GM12865 (cell line): ENCODE data around the gene HTRA2.
A peak's percentile ranks its signal among the peaks of the same experiment; 100 is the strongest.

Experiments
- DNase-seq: peaks from one replicate; pipeline ENCODE4 v3.0.0; 2010; ENCODE audit warnings: low read depth
- H3K4me3 ChIP-seq: 2 replicates; pipeline ENCODE4 v1.5.1; 2011; ENCODE audit warnings: mild to moderate bottlenecking, low read depth, low read length, control low read depth
- TF ChIP-seq, protein P1 (sequence below): IDR thresholded peaks from 2 replicates; pipeline ENCODE4 v1.5.1; 2011; ENCODE audit warnings: low read length, control low read depth, low read depth, inconsistent platforms; ENCODE audit not compliant: insufficient read depth; ENCODE audit errors: missing control alignments

HTRA2 gene

GRCh38 chr2:74513605-74514367 is 15.9 kb upstream of the HTRA2 start:
- TF ChIP-seq, protein P1, sequence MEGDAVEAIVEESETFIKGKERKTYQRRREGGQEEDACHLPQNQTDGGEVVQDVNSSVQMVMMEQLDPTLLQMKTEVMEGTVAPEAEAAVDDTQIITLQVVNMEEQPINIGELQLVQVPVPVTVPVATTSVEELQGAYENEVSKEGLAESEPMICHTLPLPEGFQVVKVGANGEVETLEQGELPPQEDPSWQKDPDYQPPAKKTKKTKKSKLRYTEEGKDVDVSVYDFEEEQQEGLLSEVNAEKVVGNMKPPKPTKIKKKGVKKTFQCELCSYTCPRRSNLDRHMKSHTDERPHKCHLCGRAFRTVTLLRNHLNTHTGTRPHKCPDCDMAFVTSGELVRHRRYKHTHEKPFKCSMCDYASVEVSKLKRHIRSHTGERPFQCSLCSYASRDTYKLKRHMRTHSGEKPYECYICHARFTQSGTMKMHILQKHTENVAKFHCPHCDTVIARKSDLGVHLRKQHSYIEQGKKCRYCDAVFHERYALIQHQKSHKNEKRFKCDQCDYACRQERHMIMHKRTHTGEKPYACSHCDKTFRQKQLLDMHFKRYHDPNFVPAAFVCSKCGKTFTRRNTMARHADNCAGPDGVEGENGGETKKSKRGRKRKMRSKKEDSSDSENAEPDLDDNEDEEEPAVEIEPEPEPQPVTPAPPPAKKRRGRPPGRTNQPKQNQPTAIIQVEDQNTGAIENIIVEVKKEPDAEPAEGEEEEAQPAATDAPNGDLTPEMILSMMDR = no peak
- H3K4me3 ChIP-seq = no peak overlapping the region
- no peak for DNase-seq

- peak within 1 kb of the TSS; percentile 34 for H3K4me3 ChIP-seq
- no peak for DNase-seq
- TF ChIP-seq, protein P1 = no peak
These were observed 15.1 kb upstream of the HTRA2 start, which contains the start of gene TLX2 for GRCh38 chr2:74514368-74515270. Gene TLX2, plus strand, starts transcription at chr2:74514450. Its CDS starts 357 bp downstream, at chr2:74514807.

GRCh38 chr2:74515271-74515980 is 14.3 kb upstream of the HTRA2 start:
- peak overlapping the region; percentile 34 for H3K4me3 ChIP-seq
- DNase-seq = no peak
- TF ChIP-seq, protein P1 = no peak

DNA sequence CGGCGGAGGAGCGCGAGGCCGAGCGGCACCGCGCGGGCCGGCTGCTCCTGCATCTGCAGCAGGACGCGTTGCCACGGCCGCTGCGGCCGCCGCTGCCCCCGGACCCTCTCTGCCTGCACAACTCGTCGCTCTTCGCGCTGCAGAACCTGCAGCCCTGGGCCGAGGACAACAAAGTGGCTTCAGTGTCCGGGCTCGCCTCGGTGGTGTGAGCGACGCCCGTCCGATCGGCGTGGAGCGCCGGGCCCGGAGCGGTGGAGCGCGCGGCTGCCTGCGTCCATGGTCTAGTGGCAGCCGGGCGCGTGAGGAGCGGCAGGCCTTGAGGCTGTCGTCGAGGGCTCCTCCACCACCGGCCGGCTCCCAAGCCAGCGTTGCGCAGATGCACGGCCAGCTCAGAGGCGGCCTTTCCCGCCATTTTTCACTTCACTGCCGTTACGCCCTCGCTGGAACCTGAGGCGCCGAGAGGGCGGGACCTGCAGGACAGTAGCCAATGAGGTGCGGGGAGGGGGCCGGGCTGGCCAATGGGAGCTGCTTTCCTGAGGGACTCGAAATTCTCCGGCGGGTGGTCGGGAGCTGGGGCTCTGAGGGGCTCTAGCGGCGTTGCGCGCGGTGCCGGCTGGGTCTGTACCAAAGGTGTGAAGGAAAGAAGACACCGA is 13.6 kb upstream of the HTRA2 start:
- H3K4me3 ChIP-seq = peak overlapping the region; percentile 34
- DNase-seq = peak; percentile 82
- TF ChIP-seq, protein P1 = no peak

DNA sequence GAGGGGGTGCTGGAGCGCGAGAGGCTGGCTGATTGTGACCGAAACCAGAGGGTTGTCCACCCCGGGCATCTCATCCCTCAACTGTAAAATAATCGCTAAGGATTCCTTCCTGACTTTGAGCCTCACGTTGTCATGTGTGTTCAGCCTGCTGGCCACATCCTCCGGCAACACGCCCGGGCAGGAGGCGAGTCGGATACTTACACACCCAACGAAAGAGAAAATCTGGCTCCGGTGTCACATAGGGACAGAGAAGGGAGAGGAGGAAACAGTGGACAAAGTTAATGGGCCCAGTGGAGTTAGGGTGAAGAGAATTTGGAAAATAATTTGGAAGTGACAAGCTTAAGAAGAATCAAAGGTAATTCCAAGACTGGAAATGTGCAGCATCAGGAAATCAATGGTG is 13.1 kb upstream of the HTRA2 start:
- H3K4me3 ChIP-seq = peak overlapping the region; percentile 34
- DNase-seq = no peak
- TF ChIP-seq, protein P1 = no peak

DNA sequence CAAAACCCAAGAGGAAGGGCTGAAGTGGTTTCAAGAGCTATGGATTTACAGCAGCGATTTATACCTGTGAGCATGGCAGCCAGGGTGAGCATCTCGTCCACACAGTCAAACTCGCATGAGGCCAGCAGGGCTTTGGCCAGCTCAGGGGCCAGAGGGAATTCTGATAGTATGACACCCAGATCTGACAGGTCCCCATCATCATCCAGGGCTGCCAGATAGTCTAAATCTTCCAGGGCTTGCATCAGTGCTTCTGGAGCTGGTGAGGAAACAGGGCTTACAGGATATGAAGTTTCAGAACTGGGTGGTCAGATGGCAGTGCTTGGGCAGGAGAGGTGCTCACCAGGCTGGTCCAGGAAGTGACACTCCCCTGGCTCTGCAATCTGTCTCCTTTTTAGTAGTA is 7.2 kb upstream of the HTRA2 start:
- H3K4me3 ChIP-seq = no peak overlapping the region
- no peak for DNase-seq
- TF ChIP-seq, protein P1 = no peak
